CD4-positive, alpha-beta memory T cell (primary cell): ENCODE measurements around the gene ZNF385A. TPM values are rescaled to one million over a fixed set of nuclear protein-coding genes. Genes with fewer than 3 reads are reported as not detected.

ENCODE experiments used
- CTCF ChIA-PET: fragments of 350-600 bp; sonication (Branson Sonifier 250); formaldehyde crosslinking; loops from one replicate; lab custom pipeline; 2021; ENCODE audit warnings: inconsistent platforms; ENCODE audit not compliant: partially characterized antibody; lab: Charles Lee
- POLR2A ChIA-PET: fragments of 350-600 bp; sonication (Branson Sonifier 250); formaldehyde crosslinking; loops from one replicate; lab custom pipeline; 2021; ENCODE audit not compliant: partially characterized antibody; lab: Charles Lee
- DNase-seq, 5 donors: peaks; one replicate each; pipeline versions ENCODE4 v3.0.0 to v3.0.0-alpha.2; 2020 to 2022; ENCODE audit warnings: mixed read lengths in 1 of 5
- H3K27ac ChIP-seq: one replicate; pipeline ENCODE4 v1.7.0; 2013; ENCODE audit warnings: low read depth, low read length
- H3K27me3 ChIP-seq: 2 replicates; pipeline ENCODE4 v1.7.0; 2013; ENCODE audit warnings: mild to moderate bottlenecking, low read length, moderate library complexity; ENCODE audit not compliant: insufficient read depth
- H3K36me3 ChIP-seq: 2 replicates; pipeline ENCODE4 v1.7.0; 2013; ENCODE audit warnings: mild to moderate bottlenecking, low read length, moderate library complexity; ENCODE audit not compliant: insufficient read depth
- H3K4me1 ChIP-seq: 2 replicates; pipeline ENCODE4 v1.7.0; 2013; ENCODE audit warnings: mild to moderate bottlenecking, low read length, moderate library complexity; ENCODE audit not compliant: insufficient read depth
- H3K4me3 ChIP-seq, 2 donors: one replicate each; pipeline ENCODE4 v1.7.0; 2013; ENCODE audit warnings: low read length in 2 of 2, mild to moderate bottlenecking in 1 of 2
- H3K9me3 ChIP-seq, 2 donors: one replicate each; pipeline ENCODE4 v1.7.0; 2013; ENCODE audit warnings: low read length in 2 of 2, control low read depth in 1 of 2; ENCODE audit not compliant: control insufficient read depth in 1 of 2
- H3K27ac Mint-ChIP-seq, 7 donors: one replicate each; pipeline ENCODE4 v1.8.0; 2020 to 2021; ENCODE audit warnings: mixed read lengths in 7 of 7, mild to moderate bottlenecking in 6 of 7, inconsistent platforms in 3 of 7, moderate library complexity in 3 of 7
- H3K27me3 Mint-ChIP-seq, 2 donors: one replicate each; pipeline ENCODE4 v1.8.0; 2020 to 2021; ENCODE audit warnings: mixed read lengths in 2 of 2
- H3K36me3 Mint-ChIP-seq, 2 donors: one replicate each; pipeline ENCODE4 v1.8.0; 2020 to 2021; ENCODE audit warnings: mixed read lengths in 2 of 2, inconsistent platforms in 1 of 2, mild to moderate bottlenecking in 1 of 2
- H3K4me1 Mint-ChIP-seq, 4 donors: one replicate each; pipeline ENCODE4 v1.8.0; 2020 to 2021; ENCODE audit warnings: mixed read lengths in 4 of 4, mild to moderate bottlenecking in 1 of 4
- H3K4me3 Mint-ChIP-seq, 8 donors: one replicate each; pipeline ENCODE4 v1.8.0; 2020 to 2021; ENCODE audit warnings: mixed read lengths in 8 of 8, mild to moderate bottlenecking in 7 of 8, moderate library complexity in 6 of 8, inconsistent platforms in 3 of 8
- H3K9me3 Mint-ChIP-seq, 8 donors: one replicate each; pipeline ENCODE4 v1.8.0; 2020 to 2021; ENCODE audit warnings: mixed read lengths in 8 of 8, mild to moderate bottlenecking in 5 of 8, inconsistent platforms in 3 of 8, moderate library complexity in 1 of 8
- intact Hi-C: fragments of 100-400 bp; cut with micrococcal nuclease; formaldehyde crosslinking; loops from one replicate; pipeline ENCODE4 v1.15.1; 2023
- polyA plus RNA-seq, 2 donors: library from polyadenylated mRNA; unstranded; fragments of 300-500 nt; fragmentation: Illumina TruSeq; gene quantifications; one replicate each; pipeline ENCODE4 v1.2.3, GENCODE V29; 2021
- total RNA-seq, 2 experiments: library from RNA; stranded (reverse); gene quantifications; one replicate each; pipeline ENCODE4 v1.2.3, GENCODE V29; 2021

ZNF385A gene
- total and polyA plus RNA-seq, 4 experiments from 2014 or later, result 1.8 to 2.1 TPM; not detected in 2

DNA sequence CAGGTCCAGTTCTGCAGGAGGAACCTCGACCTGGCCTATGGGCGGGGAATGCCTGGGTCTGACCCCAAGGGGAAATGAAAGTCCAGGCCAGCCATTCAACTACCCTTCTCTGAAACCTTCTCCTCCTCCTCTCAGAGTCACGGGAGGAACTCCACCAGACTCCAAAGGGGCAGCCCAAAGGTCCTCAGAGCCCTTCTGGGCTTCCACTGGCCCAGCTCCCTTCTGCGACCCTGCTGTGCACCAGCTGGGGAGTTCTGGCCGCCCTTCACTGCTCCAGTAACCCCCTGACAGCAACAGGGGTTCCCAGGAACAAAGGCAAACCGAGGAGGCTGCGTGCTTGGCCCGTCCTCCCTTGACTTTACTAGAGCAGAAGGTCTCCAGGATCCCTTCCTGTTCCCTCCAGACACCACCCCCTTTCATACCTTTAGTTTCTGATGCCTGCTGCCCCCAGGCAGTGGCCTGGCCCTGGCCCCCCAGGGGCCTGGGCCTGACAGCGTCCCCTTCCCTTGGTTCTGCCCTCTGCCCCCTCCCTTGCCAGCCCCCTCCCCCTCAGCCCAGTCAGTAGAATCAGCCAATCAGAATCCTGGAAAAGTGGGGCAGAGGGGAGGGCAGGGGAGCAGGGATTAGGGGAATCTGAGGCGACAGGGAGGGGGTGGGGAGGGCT, 850 bp upstream of the ZNF385A start:
- Mint-ChIP-seq H3K4me1 (peaks cover 0 to 9% (median 8%) of the 10 kb centered on the region in 4 donors), H3K36me3 (no peaks in the 10 kb centered on the region), H3K9me3 (no peaks in the 10 kb centered on the region), H3K27me3 (no peaks in the 10 kb centered on the region), H3K4me3 (no peak overlapping the region), H3K27ac (no peak overlapping the region)
- Histone ChIP-seq H3K4me3 (no peak overlapping the region), H3K36me3 (no peaks in the 10 kb centered on the region), H3K27ac (no peak overlapping the region), H3K9me3 (no peaks in the 10 kb centered on the region), H3K27me3 (no peaks in the 10 kb centered on the region), H3K4me1 (peaks cover 6% of the 10 kb centered on the region)
- peak in 1 of 5 donors; percentile 16 for DNase-seq
- ChIA-PET CTCF (interaction anchor here (10.3 kb wide), 1 partner anchor 13 kb away, joined by 108 read pairs; no protein-coding TSS in a partner anchor), POLR2A (no interaction called here)
- intact Hi-C loops, result no loop called here

DNA sequence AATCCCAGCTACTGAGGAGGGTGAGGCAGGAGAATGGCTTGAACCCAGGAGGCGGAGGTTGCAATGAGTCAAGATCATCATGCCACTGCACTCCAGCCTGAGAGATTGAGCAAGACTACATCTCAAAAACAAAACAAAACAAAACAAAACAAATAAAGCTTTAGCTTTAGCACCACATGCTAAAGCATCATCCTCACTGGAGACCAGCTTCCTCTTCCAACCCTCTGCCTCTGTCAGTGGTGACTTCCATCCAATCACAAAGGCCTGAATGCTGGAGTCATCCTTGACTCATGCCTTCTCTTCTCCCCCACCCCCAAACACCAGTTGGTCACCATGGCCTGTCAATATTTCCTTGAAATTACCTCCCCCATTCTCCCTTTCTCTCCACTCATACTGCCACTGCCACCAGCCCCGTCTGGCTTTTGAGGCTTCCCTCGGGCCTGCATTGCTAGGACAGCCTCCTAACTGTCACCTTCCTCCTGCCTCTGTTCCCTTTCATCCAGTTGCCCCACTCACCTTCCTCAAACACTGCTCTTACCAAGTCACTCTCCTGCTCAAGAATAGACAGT, 1.4 kb downstream of the ZNF385A start:
- no peak overlapping the region for H3K27ac ChIP-seq
- no peaks in the 10 kb centered on the region for H3K36me3 Mint-ChIP-seq
- H3K4me3 ChIP-seq, result no peak overlapping the region
- H3K9me3 ChIP-seq, result no peaks in the 10 kb centered on the region
- H3K4me1 ChIP-seq, result peaks cover 4% of the 10 kb centered on the region
- no peaks in the 10 kb centered on the region for H3K36me3 ChIP-seq
- no peaks in the 10 kb centered on the region for H3K27me3 ChIP-seq
- intact Hi-C loops, result no loop called here
- H3K9me3 Mint-ChIP-seq, result no peaks in the 10 kb centered on the region
- H3K4me3 Mint-ChIP-seq, result no peak overlapping the region
- H3K27me3 Mint-ChIP-seq, result no peaks in the 10 kb centered on the region
- CTCF ChIA-PET, result interaction anchor here (1.1 to 10.3 kb wide), 6 partner anchors 12 to 131 kb away, joined by 3 to 108 read pairs (median 20); no protein-coding TSS in a partner anchor
- POLR2A ChIA-PET, result interaction anchor here (0.6 kb wide), 1 partner anchor 341 kb away, joined by 3 read pairs; no protein-coding TSS in a partner anchor
- DNase-seq, result no peak
- no peak overlapping the region for H3K27ac Mint-ChIP-seq
- H3K4me1 Mint-ChIP-seq, result peaks cover 4 to 7% (median 6%) of the 10 kb centered on the region in 4 donors

DNA sequence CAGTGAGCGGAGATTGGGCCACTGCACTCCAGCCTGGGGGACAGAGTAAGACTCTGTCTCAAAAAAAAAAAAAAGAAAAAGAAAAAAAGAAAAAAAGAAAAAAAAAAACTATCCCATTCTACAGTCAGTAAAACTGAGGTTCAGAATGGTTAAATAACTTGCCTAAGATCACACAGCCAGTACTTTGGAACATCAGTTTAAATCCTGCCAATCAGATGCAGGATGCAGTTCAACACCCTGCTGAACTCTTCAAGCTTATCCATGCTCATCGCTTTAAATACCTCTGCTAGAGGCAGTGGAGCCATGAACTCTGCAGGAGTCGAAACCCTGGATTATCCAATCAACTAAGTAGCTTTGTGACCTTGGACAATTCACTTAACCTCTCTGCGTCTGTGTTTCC, 3.4 kb downstream of the ZNF385A start:
- no peaks in the 10 kb centered on the region for H3K36me3 Mint-ChIP-seq
- H3K4me1 Mint-ChIP-seq, result peaks cover 3 to 7% (median 5%) of the 10 kb centered on the region in 4 donors
- Histone ChIP-seq H3K9me3 (no peaks in the 10 kb centered on the region), H3K4me1 (peaks cover 4% of the 10 kb centered on the region), H3K27me3 (no peaks in the 10 kb centered on the region), H3K27ac (no peak overlapping the region), H3K36me3 (no peaks in the 10 kb centered on the region), H3K4me3 (no peak overlapping the region)
- intact Hi-C loops, result no loop called here
- POLR2A ChIA-PET, result interaction anchor here (1.4 to 1.6 kb wide), 2 partner anchors 18 to 95 kb away, joined by 3 to 4 read pairs; no protein-coding TSS in a partner anchor
- CTCF ChIA-PET, result interaction anchor here (0.8 to 10.3 kb wide), 20 partner anchors 10 to 167 kb away, joined by 3 to 108 read pairs (median 14); partner anchors contain the start of gene COPZ1
- no peaks in the 10 kb centered on the region for H3K27me3 Mint-ChIP-seq
- no peaks in the 10 kb centered on the region for H3K9me3 Mint-ChIP-seq
- DNase-seq, result no peak
- H3K4me3 Mint-ChIP-seq, result no peak overlapping the region
- no peak overlapping the region for H3K27ac Mint-ChIP-seq

DNA sequence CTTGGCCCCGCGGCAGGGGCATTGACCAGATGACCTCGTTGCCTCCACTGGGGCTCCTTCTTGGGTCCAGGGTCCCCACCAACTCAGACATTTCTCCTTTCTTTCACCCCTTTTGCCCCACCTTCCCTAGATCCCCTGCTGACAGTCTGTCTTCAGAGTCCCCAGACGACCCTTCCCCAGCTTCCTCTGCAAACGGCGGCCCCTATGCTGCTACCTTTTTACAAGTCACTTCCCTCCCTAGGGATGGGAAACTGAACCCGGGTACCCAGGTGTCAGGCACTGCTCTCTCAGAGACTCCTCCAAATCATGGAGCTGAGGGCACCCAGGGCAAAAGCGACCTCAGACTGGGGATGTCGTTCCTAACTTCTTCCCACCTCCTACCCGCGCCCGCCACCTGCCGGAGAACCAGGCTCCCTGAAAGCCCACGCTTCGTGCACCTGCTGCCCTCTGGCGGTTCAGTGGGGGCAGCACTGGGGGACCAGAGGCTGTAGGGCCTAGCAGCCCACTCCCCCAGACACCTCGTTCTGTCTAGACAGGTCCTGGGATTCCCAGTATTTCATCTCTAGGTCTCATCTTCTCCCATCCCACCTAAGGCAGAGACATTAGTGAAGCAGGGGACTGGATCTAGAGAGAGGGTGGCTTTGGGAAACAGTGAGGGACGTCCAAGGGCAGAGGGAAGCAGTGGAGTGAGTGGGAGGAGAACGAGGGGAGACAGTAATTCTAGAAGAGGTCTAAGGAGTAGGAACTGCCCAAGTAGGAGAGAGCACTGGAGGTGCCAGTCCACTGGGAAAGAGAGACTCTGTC, 4.9 kb downstream of the ZNF385A start:
- Mint-ChIP-seq H3K36me3 (no peaks in the 10 kb centered on the region), H3K4me3 (peak overlapping the region; percentile 31 to 75 (median 62)), H3K27me3 (no peaks in the 10 kb centered on the region), H3K9me3 (no peaks in the 10 kb centered on the region), H3K4me1 (peaks cover 3 to 7% (median 5%) of the 10 kb centered on the region in 4 donors), H3K27ac (peak overlapping the region in 3 of 7 donors; percentile 24 to 44 (median 41))
- no peaks in the 10 kb centered on the region for H3K9me3 ChIP-seq
- no peaks in the 10 kb centered on the region for H3K36me3 ChIP-seq
- ChIA-PET CTCF (interaction anchor here (0.5 to 10.3 kb wide), 48 partner anchors 8 to 762 kb away, joined by 3 to 108 read pairs (median 6); partner anchors contain the start of genes CBX5, COPZ1, HNRNPA1 and SMUG1), POLR2A (interaction anchor here (0.6 to 1.4 kb wide), 3 partner anchors 9 to 66 kb away, joined by 3 to 5 read pairs (median 4); no protein-coding TSS in a partner anchor)
- H3K27me3 ChIP-seq, result no peaks in the 10 kb centered on the region
- H3K27ac ChIP-seq, result no peak overlapping the region
- peaks cover 4% of the 10 kb centered on the region for H3K4me1 ChIP-seq
- H3K4me3 ChIP-seq, result peak overlapping the region in 1 of 2 donors; percentile 38
- intact Hi-C loops, result loop anchor here (5.0 kb wide), 1 partner anchor 372 kb away; the partner anchor contains the start of gene HOXC8
- peak; percentile 83 to 86 (median 84) for DNase-seq

DNA sequence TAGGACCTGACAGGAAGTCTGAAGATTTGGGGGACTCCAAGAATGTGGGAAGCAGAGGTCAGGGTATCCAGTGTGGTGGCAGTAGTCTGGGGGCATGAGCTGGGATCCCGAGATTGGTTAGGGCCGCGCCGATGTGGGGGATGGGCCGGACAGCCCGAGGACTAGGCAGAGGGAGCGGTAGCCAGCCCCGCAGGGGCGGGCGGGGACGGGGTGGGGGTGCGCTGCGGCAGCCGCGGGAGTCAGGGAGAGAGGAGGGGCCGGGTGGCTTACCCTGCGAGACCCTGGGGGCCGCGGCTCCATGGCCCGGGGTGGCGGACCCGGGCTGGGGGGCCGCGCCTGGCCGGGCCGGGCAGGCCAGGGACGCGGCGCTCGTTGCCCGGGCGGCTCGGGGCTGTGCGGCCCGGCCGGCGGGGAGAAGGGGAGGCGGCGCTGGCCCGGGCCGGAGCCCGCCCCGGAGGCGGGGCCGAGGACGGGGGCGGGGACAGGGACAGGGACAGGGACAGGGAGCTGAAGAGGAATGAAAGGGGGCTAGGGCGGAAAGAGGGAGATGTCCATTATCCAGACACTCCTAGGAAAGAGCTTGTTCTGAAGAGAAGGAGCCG, 5.6 kb downstream of the ZNF385A start:
- CTCF ChIA-PET, result interaction anchor here (0.5 to 10.3 kb wide), 39 partner anchors 7 to 761 kb away, joined by 3 to 108 read pairs (median 8); partner anchors contain the start of genes CBX5, COPZ1, HNRNPA1 and SMUG1
- Mint-ChIP-seq H3K9me3 (no peaks in the 10 kb centered on the region), H3K4me3 (peak overlapping the region in 6 of 8 donors; percentile 15 to 75 (median 66)), H3K27me3 (no peaks in the 10 kb centered on the region), H3K36me3 (no peaks in the 10 kb centered on the region), H3K27ac (no peak overlapping the region), H3K4me1 (peaks cover 3 to 7% (median 5%) of the 10 kb centered on the region in 4 donors)
- no peaks in the 10 kb centered on the region for H3K27me3 ChIP-seq
- POLR2A ChIA-PET, result interaction anchor here (0.6 to 1.4 kb wide), 3 partner anchors 8 to 67 kb away, joined by 3 to 5 read pairs (median 4); no protein-coding TSS in a partner anchor
- H3K9me3 ChIP-seq, result no peaks in the 10 kb centered on the region
- peak in 1 of 5 donors; percentile 31 for DNase-seq
- H3K36me3 ChIP-seq, result no peaks in the 10 kb centered on the region
- intact Hi-C loops, result loop anchor here (5.0 kb wide), 1 partner anchor 372 kb away; the partner anchor contains the start of gene HOXC8
- no peak overlapping the region for H3K4me3 ChIP-seq
- no peak overlapping the region for H3K27ac ChIP-seq
- peaks cover 4% of the 10 kb centered on the region for H3K4me1 ChIP-seq

DNA sequence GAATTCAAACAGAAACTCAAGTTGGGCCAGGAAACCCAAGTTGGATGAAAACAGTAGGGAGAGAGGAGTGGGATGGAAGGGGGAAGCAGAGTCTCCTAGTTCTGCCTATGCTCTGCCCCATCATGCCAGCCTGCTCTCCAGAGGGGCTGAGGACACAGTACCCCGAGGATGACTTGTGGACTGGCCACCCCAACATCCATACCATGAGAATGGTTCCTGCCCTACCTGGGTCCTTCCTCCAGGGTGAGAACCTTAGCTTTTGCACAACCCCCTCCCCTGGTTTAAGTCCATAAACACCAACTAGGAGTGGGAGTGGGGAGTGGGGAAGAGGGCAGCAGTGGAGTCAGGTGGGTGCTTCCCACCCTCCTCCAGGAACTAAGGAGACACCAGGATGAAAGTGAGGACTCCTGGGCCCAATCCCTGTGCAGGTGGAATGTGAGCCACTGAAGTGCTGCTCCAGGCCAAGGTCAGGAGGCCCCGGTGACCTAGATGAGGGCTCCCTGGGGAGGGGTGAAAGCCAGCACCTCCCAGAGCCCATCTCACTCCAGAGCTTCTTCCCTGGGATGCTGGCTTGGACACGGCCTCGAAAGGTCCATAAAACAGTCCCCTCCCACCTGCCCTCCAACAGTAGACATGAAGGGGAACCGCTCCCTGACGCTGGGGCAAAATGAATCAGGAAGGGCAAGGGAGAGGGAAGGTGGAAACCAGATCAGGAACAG, 6.6 kb downstream of the ZNF385A start:
- ChIA-PET POLR2A (interaction anchor here (1.2 kb wide), 1 partner anchor 98 kb away, joined by 3 read pairs; the partner anchor contains the start of genes CBX5 and HNRNPA1), CTCF (interaction anchor here (1.2 to 10.3 kb wide), 8 partner anchors 11 to 163 kb away, joined by 3 to 108 read pairs (median 26); no protein-coding TSS in a partner anchor)
- DNase-seq, result no peak
- intact Hi-C loops, result loop anchor here (5.0 kb wide), 1 partner anchor 371 kb away; the partner anchor contains the start of gene HOXC8
- peaks cover 4% of the 10 kb centered on the region for H3K4me1 ChIP-seq
- peaks cover 3 to 7% (median 5%) of the 10 kb centered on the region in 4 donors for H3K4me1 Mint-ChIP-seq
- no peaks in the 10 kb centered on the region for H3K36me3 Mint-ChIP-seq
- no peak overlapping the region for H3K4me3 ChIP-seq
- no peak overlapping the region for H3K27ac Mint-ChIP-seq
- H3K27me3 ChIP-seq, result no peaks in the 10 kb centered on the region
- no peaks in the 10 kb centered on the region for H3K36me3 ChIP-seq
- H3K9me3 ChIP-seq, result no peaks in the 10 kb centered on the region
- no peaks in the 10 kb centered on the region for H3K27me3 Mint-ChIP-seq
- peak overlapping the region in 1 of 8 donors; percentile 6 for H3K4me3 Mint-ChIP-seq
- no peak overlapping the region for H3K27ac ChIP-seq
- no peaks in the 10 kb centered on the region for H3K9me3 Mint-ChIP-seq
